Measurements from ENCODE around the gene CENPP.

DNA sequence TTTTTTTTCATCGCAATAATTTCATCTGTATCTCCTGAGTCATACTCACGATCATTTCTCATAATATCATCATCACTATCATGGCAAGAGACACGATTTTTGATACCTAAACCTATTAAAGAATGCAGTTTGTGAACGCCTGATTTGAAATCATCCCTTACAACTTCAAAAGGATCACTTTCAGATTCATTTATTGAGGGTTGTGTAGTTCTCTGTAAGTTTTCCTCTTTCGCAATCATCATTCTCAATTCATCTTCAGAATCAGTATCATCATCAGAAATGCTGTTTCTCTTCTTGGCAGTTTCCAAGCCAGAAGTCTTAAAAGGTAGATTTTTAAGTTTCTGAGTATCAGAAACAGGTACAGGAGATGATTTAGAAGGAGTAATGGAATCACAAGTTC, 10.3 kb upstream of the CENPP start:
- TF ChIP-seq, protein P1, sequence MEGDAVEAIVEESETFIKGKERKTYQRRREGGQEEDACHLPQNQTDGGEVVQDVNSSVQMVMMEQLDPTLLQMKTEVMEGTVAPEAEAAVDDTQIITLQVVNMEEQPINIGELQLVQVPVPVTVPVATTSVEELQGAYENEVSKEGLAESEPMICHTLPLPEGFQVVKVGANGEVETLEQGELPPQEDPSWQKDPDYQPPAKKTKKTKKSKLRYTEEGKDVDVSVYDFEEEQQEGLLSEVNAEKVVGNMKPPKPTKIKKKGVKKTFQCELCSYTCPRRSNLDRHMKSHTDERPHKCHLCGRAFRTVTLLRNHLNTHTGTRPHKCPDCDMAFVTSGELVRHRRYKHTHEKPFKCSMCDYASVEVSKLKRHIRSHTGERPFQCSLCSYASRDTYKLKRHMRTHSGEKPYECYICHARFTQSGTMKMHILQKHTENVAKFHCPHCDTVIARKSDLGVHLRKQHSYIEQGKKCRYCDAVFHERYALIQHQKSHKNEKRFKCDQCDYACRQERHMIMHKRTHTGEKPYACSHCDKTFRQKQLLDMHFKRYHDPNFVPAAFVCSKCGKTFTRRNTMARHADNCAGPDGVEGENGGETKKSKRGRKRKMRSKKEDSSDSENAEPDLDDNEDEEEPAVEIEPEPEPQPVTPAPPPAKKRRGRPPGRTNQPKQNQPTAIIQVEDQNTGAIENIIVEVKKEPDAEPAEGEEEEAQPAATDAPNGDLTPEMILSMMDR (conservative IDR thresholded peaks at IDR 0.05 in 1 of 2, IDR thresholded peaks at IDR 0.05 in 1 of 2; ENCODE audit: extremely low read depth in 1 of 2, insufficient read depth in 1 of 2, low read depth in 1 of 2, low read length in 2 of 2), result no peak
- TF ChIP-seq EZH2 (IDR thresholded peaks at IDR 0.05; ENCODE audit: borderline replicate concordance, low read length), result no peak
